Measurements from ENCODE around the gene ART1. TPM values are rescaled to one million over a fixed set of nuclear protein-coding genes. Genes with fewer than 3 reads are reported as not detected.

The ART1 gene
- total and polyA plus RNA-seq, 2 donors (not counting 3 experiments of a cell fraction or from before 2014, with no cell fraction given): not detected

- Histone ChIP-seq H3K36me3 (ENCODE audit: control insufficient read depth in 2 of 2, extremely low read depth in 1 of 2, insufficient read depth in 2 of 2, low read length in 2 of 2) (no peaks in the 10 kb centered on the region), H3K9me1 (replicated peaks; ENCODE audit: control insufficient read depth, extremely low read depth, insufficient read depth, low read length) (no peaks in the 10 kb centered on the region), H3K4me3 (replicated peaks in 1 of 3; ENCODE audit: insufficient read depth in 1 of 3, low read depth in 1 of 3, low read length in 3 of 3) (no peak overlapping the region), H3K27me3 (ENCODE audit: control insufficient read depth in 2 of 2, insufficient read depth in 2 of 2, low read length in 2 of 2) (no peaks in the 10 kb centered on the region), H3K27ac (ENCODE audit: insufficient read depth, low read depth, low read length) (no peak overlapping the region), H3K79me2 (ENCODE audit: control insufficient read depth, insufficient read depth, low read length) (no peaks in the 10 kb centered on the region), H3K9ac (replicated peaks; ENCODE audit: extremely low read depth, insufficient read depth, low read length) (no peak overlapping the region), H3K9me3 (replicated peaks; ENCODE audit: control insufficient read depth, insufficient read depth, low read length) (no peaks in the 10 kb centered on the region), H4K20me1 (replicated peaks; ENCODE audit: control insufficient read depth, extremely low read depth, insufficient read depth, low read length) (no peaks in the 10 kb centered on the region), H2AFZ (ENCODE audit: low read depth, low read length) (no peak overlapping the region), H3K4me1 (ENCODE audit: control insufficient read depth, extremely low read depth, insufficient read depth, low read length) (no peaks in the 10 kb centered on the region), H3K4me2 (ENCODE audit: insufficient read depth, low read length) (no peak overlapping the region)
- intact Hi-C loops (cut with micrococcal nuclease) (no loop called here), dilution Hi-C loops (cut with MboI; ENCODE audit: extremely low pct_ligation_motif_present, low sequenced_read_pairs) (no loop called here)
- DNase-seq (ENCODE audit: low read depth, low spot score) (no peak), FAIRE-seq (no peak)
- ChIA-PET CTCF (no interaction called here), POLR2A (no interaction called here)
- TF ChIP-seq GATA2 (IDR thresholded peaks at IDR 0.05; ENCODE audit: insufficient read depth, insufficient read length, low read depth, low read length): no peak
- BruUV-seq (replicated peaks): no TSS peak
Measured at GRCh38 chr11:3611976-3612678, 32.8 kb upstream of the ART1 start.

- Histone ChIP-seq H2AFZ (ENCODE audit: low read depth, low read length) (no peak overlapping the region), H3K4me2 (ENCODE audit: insufficient read depth, low read length) (no peak overlapping the region), H3K4me1 (ENCODE audit: control insufficient read depth, extremely low read depth, insufficient read depth, low read length) (no peaks in the 10 kb centered on the region), H3K9me1 (replicated peaks; ENCODE audit: control insufficient read depth, extremely low read depth, insufficient read depth, low read length) (no peaks in the 10 kb centered on the region), H3K9me3 (replicated peaks; ENCODE audit: control insufficient read depth, insufficient read depth, low read length) (no peaks in the 10 kb centered on the region), H3K79me2 (ENCODE audit: control insufficient read depth, insufficient read depth, low read length) (no peaks in the 10 kb centered on the region), H3K36me3 (ENCODE audit: control insufficient read depth in 2 of 2, extremely low read depth in 1 of 2, insufficient read depth in 2 of 2, low read length in 2 of 2) (no peaks in the 10 kb centered on the region), H3K4me3 (replicated peaks in 1 of 3; ENCODE audit: insufficient read depth in 1 of 3, low read depth in 1 of 3, low read length in 3 of 3) (no peak overlapping the region), H4K20me1 (replicated peaks; ENCODE audit: control insufficient read depth, extremely low read depth, insufficient read depth, low read length) (no peaks in the 10 kb centered on the region), H3K9ac (replicated peaks; ENCODE audit: extremely low read depth, insufficient read depth, low read length) (no peak overlapping the region), H3K27ac (ENCODE audit: insufficient read depth, low read depth, low read length) (no peak overlapping the region), H3K27me3 (ENCODE audit: control insufficient read depth in 2 of 2, insufficient read depth in 2 of 2, low read length in 2 of 2) (no peaks in the 10 kb centered on the region)
- DNase-seq (ENCODE audit: low read depth, low spot score): no peak
- intact Hi-C loops (cut with micrococcal nuclease) (no loop called here), dilution Hi-C loops (cut with MboI; ENCODE audit: extremely low pct_ligation_motif_present, low sequenced_read_pairs) (no loop called here)
- BruUV-seq (replicated peaks): no TSS peak
- POLR2A ChIA-PET: no interaction called here
- CTCF ChIA-PET: no interaction called here
- TF ChIP-seq JUN (IDR thresholded peaks at IDR 0.05; ENCODE audit: borderline replicate concordance, insufficient read depth, insufficient read length, low read depth) (no peak), MYC (IDR thresholded peaks at IDR 0.05; ENCODE audit: low read depth, low read length) (no peak), POLR2AphosphoS5 (IDR thresholded peaks at IDR 0.05; ENCODE audit: insufficient read depth, low read depth, low read length) (no peak), CTCF (IDR thresholded peaks at IDR 0.05; ENCODE audit: extremely low read depth in 1 of 2, insufficient read depth in 1 of 2, low read depth in 1 of 2, low read length in 2 of 2) (no peak), GATA2 (IDR thresholded peaks at IDR 0.05; ENCODE audit: insufficient read depth, insufficient read length, low read depth, low read length) (no peak), POLR2A (IDR thresholded peaks at IDR 0.05; ENCODE audit: low read depth, low read length) (no peak), MAX (IDR thresholded peaks at IDR 0.05; ENCODE audit: insufficient read depth, insufficient read length) (no peak), FOS (IDR thresholded peaks at IDR 0.05; ENCODE audit: borderline replicate concordance, insufficient read depth, low read length) (no peak), EZH2 (IDR thresholded peaks at IDR 0.05; ENCODE audit: borderline replicate concordance, low read depth, low read length, severe bottlenecking) (no peak)
- no peak for FAIRE-seq
Measured at GRCh38 chr11:3613998-3614741, 30.8 kb upstream of the ART1 start.

Data from endothelial cell of umbilical vein (primary cell).